ENCODE measurements around the gene ADK. TPM values are rescaled to one million over a fixed set of nuclear protein-coding genes. Genes with fewer than 3 reads are reported as not detected.

The ADK gene
- polyA plus RNA-seq, 1 donor (not counting 4 experiments of a cell fraction or from before 2014, with no cell fraction given) = 139 TPM

GRCh38 chr10:74634995-74635536, 484.0 kb downstream of the ADK start:
- Histone ChIP-seq H3K9me1 (ENCODE audit: control insufficient read depth, extremely low read depth, insufficient read depth, low read length) (no peaks in the 10 kb centered on the region), H4K20me1 (ENCODE audit: control insufficient read depth, extremely low read depth, insufficient read depth, low read length) (no peaks in the 10 kb centered on the region), H3K27ac (ENCODE audit: control insufficient read depth, insufficient read depth, low read length) (no peak overlapping the region), H3K36me3 (ENCODE audit: control insufficient read depth in 2 of 2, extremely low read depth in 1 of 2, insufficient read depth in 2 of 2, low read length in 2 of 2) (no peaks in the 10 kb centered on the region), H3K4me3 (ENCODE audit: control insufficient read depth in 2 of 3, extremely low read depth in 1 of 3, insufficient read depth in 2 of 3, low read depth in 1 of 3, low read length in 3 of 3) (no peak overlapping the region), H3K79me2 (ENCODE audit: control insufficient read depth, insufficient read depth, low read length) (no peaks in the 10 kb centered on the region), H3K27me3 (ENCODE audit: control insufficient read depth, extremely low read depth, insufficient read depth, low read length) (no peaks in the 10 kb centered on the region), H3K9ac (ENCODE audit: control insufficient read depth, extremely low read depth, insufficient read depth, low read length) (no peak overlapping the region), H2AFZ (ENCODE audit: control insufficient read depth, low read length) (no peak overlapping the region), H3K9me3 (ENCODE audit: control insufficient read depth, low read depth, low read length) (no peaks in the 10 kb centered on the region), H3K4me1 (ENCODE audit: control insufficient read depth, extremely low read depth, insufficient read depth, low read length) (no peaks in the 10 kb centered on the region), H3K4me2 (ENCODE audit: control insufficient read depth, extremely low read depth, insufficient read depth, low read depth, low read length) (no peak overlapping the region)
- TF ChIP-seq CTCF (optimal IDR thresholded peaks at IDR 0.05 in 1 of 3, IDR thresholded peaks at IDR 0.05 in 1 of 3, conservative IDR thresholded peaks at IDR 0.05 in 1 of 3; ENCODE audit: extremely low read depth in 1 of 3, insufficient read depth in 2 of 3, low read length in 3 of 3) (no peak), EZH2 (IDR thresholded peaks at IDR 0.05; ENCODE audit: low read length) (no peak)
- dilution Hi-C loops (cut with MboI; ENCODE audit: extremely low pct_ligation_motif_present, low sequenced_read_pairs) = no loop called here
- DNase-seq (ENCODE audit: low read depth, low spot score) = no peak
- no peak for FAIRE-seq

- Histone ChIP-seq H4K20me1 (ENCODE audit: control insufficient read depth, extremely low read depth, insufficient read depth, low read length) (no peaks in the 10 kb centered on the region), H3K27me3 (ENCODE audit: control insufficient read depth, extremely low read depth, insufficient read depth, low read length) (no peaks in the 10 kb centered on the region), H3K9me1 (ENCODE audit: control insufficient read depth, extremely low read depth, insufficient read depth, low read length) (no peaks in the 10 kb centered on the region), H3K4me3 (ENCODE audit: control insufficient read depth in 2 of 3, extremely low read depth in 1 of 3, insufficient read depth in 2 of 3, low read depth in 1 of 3, low read length in 3 of 3) (no peak overlapping the region), H3K4me2 (ENCODE audit: control insufficient read depth, extremely low read depth, insufficient read depth, low read depth, low read length) (no peak overlapping the region), H3K9me3 (ENCODE audit: control insufficient read depth, low read depth, low read length) (no peaks in the 10 kb centered on the region), H3K9ac (ENCODE audit: control insufficient read depth, extremely low read depth, insufficient read depth, low read length) (no peak overlapping the region), H3K36me3 (ENCODE audit: control insufficient read depth in 2 of 2, extremely low read depth in 1 of 2, insufficient read depth in 2 of 2, low read length in 2 of 2) (no peaks in the 10 kb centered on the region), H2AFZ (ENCODE audit: control insufficient read depth, low read length) (no peak overlapping the region), H3K27ac (ENCODE audit: control insufficient read depth, insufficient read depth, low read length) (no peak overlapping the region), H3K4me1 (ENCODE audit: control insufficient read depth, extremely low read depth, insufficient read depth, low read length) (no peaks in the 10 kb centered on the region), H3K79me2 (ENCODE audit: control insufficient read depth, insufficient read depth, low read length) (no peaks in the 10 kb centered on the region)
- FAIRE-seq = no peak
- dilution Hi-C loops (cut with MboI; ENCODE audit: extremely low pct_ligation_motif_present, low sequenced_read_pairs) = no loop called here
- TF ChIP-seq EZH2 (IDR thresholded peaks at IDR 0.05; ENCODE audit: low read length) (no peak), CTCF (optimal IDR thresholded peaks at IDR 0.05 in 1 of 3, IDR thresholded peaks at IDR 0.05 in 1 of 3, conservative IDR thresholded peaks at IDR 0.05 in 1 of 3; ENCODE audit: extremely low read depth in 1 of 3, insufficient read depth in 2 of 3, low read length in 3 of 3) (no peak)
- no peak for DNase-seq (ENCODE audit: low read depth, low spot score)
Observed at GRCh38 chr10:74635655-74636054, 484.6 kb downstream of the ADK start.
